Measurements from ENCODE around the gene VCAM1.

Gene VCAM1

GRCh38 chr1:100762461-100762860 lies 42.9 kb downstream of the VCAM1 start:
- no peaks in the 10 kb centered on the region for H3K4me1 ChIP-seq (ENCODE audit: insufficient read depth, insufficient read length)

DNA sequence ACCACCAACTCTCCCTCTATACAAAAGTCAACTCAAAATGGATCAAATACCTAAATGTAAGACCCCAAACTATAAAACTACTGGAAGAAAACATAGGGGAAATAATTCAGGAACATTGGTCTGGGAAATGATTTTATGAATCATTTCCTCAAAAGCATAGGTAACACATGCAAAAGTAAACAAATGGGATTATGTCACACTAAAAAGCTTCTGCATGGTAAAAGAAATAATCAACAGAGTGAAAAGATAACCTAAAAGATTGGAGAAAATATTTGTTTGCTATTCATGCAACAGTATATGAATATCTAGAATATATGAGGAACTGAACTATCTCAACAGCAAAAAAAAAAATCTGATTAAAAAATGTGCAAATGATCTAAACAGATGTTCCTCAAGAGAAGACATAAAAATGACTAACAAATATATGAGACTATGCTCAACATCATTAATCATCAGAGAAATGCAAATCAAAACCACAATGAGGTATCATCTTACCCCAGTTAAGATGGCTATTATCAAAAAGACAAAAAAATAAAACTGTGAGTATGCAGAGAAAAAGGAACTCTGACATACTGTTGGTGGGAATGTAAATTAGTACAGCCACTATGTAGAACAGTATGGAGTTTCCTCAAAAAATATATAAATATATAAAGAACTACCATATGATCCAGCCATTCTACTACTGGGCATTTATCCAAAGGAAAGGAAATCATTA lies 47.8 kb downstream of the VCAM1 start:
- no peaks in the 10 kb centered on the region for H3K4me1 ChIP-seq (ENCODE audit: insufficient read depth, insufficient read length)
- TF ChIP-seq SUZ12 (IDR thresholded peaks at IDR 0.05; ENCODE audit: extremely low read depth, insufficient read depth, insufficient read length) (no peak), ZNF274 (IDR thresholded peaks at IDR 0.05; ENCODE audit: low read depth, low read length) (no peak), YY1 (IDR thresholded peaks at IDR 0.05; ENCODE audit: insufficient read depth, insufficient read length) (no peak)
- H3K9me3 ChIP-seq (ENCODE audit: insufficient read depth, low read length), result no peaks in the 10 kb centered on the region
- no peak overlapping the region for H3K9ac ChIP-seq (ENCODE audit: insufficient read length, low read depth)
- no peaks in the 10 kb centered on the region for H3K36me3 ChIP-seq (ENCODE audit: insufficient read depth, insufficient read length, low read length)
- no peaks in the 10 kb centered on the region for H3K27me3 ChIP-seq (ENCODE audit: insufficient read depth, insufficient read length)
- DNase-seq (ENCODE audit: low read depth, low spot score), result no peak
- no peak overlapping the region for H3K4me3 ChIP-seq (ENCODE audit: insufficient read length, low read depth)

More at GRCh38 chr1:100762461-100762860, 42.9 kb downstream of the VCAM1 start:
- Histone ChIP-seq H3K36me3 (ENCODE audit: insufficient read depth, insufficient read length, low read length) (no peaks in the 10 kb centered on the region), H3K9me3 (ENCODE audit: insufficient read depth, low read length) (no peaks in the 10 kb centered on the region), H3K9ac (ENCODE audit: insufficient read length, low read depth) (no peak overlapping the region), H3K27me3 (ENCODE audit: insufficient read depth, insufficient read length) (no peaks in the 10 kb centered on the region), H3K4me3 (ENCODE audit: insufficient read length, low read depth) (no peak overlapping the region)
- DNase-seq (ENCODE audit: low read depth, low spot score), result no peak
- no peak for TF ChIP-seq YY1 (IDR thresholded peaks at IDR 0.05; ENCODE audit: insufficient read depth, insufficient read length)
- TF ChIP-seq SUZ12 (IDR thresholded peaks at IDR 0.05; ENCODE audit: extremely low read depth, insufficient read depth, insufficient read length), result no peak
- TF ChIP-seq ZNF274 (IDR thresholded peaks at IDR 0.05; ENCODE audit: low read depth, low read length), result no peak

DNA sequence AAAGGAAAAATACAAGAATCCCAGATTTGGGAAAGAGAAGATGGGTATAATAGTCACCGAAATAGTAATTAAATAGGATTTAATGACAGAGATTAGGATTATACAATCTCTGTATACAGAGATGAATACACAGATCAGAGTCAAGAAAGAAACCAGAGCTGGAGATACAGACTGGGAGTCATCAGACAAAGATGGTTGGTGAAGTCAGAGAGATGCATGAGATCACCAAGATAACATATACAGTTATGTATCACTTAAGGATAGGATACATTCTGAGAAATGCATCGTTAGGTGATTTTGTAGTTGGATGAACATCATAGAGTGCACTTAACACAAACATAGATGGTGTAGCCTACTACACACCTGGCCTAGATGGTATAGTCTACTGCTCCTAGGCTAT lies 49.8 kb downstream of the VCAM1 start:
- H3K4me3 ChIP-seq (ENCODE audit: insufficient read length, low read depth), result no peak overlapping the region
- H3K36me3 ChIP-seq (ENCODE audit: insufficient read depth, insufficient read length, low read length), result no peaks in the 10 kb centered on the region
- H3K4me1 ChIP-seq (ENCODE audit: insufficient read depth, insufficient read length), result no peaks in the 10 kb centered on the region
- no peak for DNase-seq (ENCODE audit: low read depth, low spot score)
- H3K27me3 ChIP-seq (ENCODE audit: insufficient read depth, insufficient read length), result no peaks in the 10 kb centered on the region
- H3K9me3 ChIP-seq (ENCODE audit: insufficient read depth, low read length), result no peaks in the 10 kb centered on the region
- no peak for TF ChIP-seq ZNF274 (IDR thresholded peaks at IDR 0.05; ENCODE audit: low read depth, low read length)
- no peak for TF ChIP-seq SUZ12 (IDR thresholded peaks at IDR 0.05; ENCODE audit: extremely low read depth, insufficient read depth, insufficient read length)
- TF ChIP-seq YY1 (IDR thresholded peaks at IDR 0.05; ENCODE audit: insufficient read depth, insufficient read length), result no peak
- no peak overlapping the region for H3K9ac ChIP-seq (ENCODE audit: insufficient read length, low read depth)

- no peak overlapping the region for H3K4me3 ChIP-seq (ENCODE audit: insufficient read length, low read depth)
- H3K36me3 ChIP-seq (ENCODE audit: insufficient read depth, insufficient read length, low read length), result no peaks in the 10 kb centered on the region
- H3K9me3 ChIP-seq (ENCODE audit: insufficient read depth, low read length), result no peaks in the 10 kb centered on the region
- no peak for DNase-seq (ENCODE audit: low read depth, low spot score)
- H3K9ac ChIP-seq (ENCODE audit: insufficient read length, low read depth), result no peak overlapping the region
- H3K4me1 ChIP-seq (ENCODE audit: insufficient read depth, insufficient read length), result no peaks in the 10 kb centered on the region
- TF ChIP-seq ZNF274 (IDR thresholded peaks at IDR 0.05; ENCODE audit: low read depth, low read length), result no peak
- TF ChIP-seq YY1 (IDR thresholded peaks at IDR 0.05; ENCODE audit: insufficient read depth, insufficient read length), result no peak
- TF ChIP-seq SUZ12 (IDR thresholded peaks at IDR 0.05; ENCODE audit: extremely low read depth, insufficient read depth, insufficient read length), result no peak
- no peaks in the 10 kb centered on the region for H3K27me3 ChIP-seq (ENCODE audit: insufficient read depth, insufficient read length)
Measured at GRCh38 chr1:100769906-100770646, 50.5 kb downstream of the VCAM1 start.

DNA sequence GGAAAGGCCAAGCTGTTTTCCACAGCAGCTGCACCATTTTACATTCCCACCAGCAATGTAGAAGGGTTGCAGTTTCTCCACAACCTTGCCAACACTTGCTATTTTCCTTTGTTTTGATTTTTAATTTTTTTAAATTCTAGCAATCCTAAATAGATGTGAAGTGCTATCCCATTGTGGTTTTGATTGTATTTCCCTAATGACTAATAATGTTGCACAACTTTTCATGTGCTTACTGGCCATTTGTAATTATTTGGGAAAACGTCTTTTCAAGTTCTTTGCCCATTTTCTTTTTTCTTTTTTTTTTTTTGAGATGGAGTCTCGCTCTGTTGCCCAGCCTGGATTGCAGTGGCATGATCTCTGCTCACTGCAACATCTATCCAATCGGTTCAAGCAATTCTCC lies 53.9 kb downstream of the VCAM1 start:
- no peaks in the 10 kb centered on the region for H3K4me1 ChIP-seq (ENCODE audit: insufficient read depth, insufficient read length)
- H3K36me3 ChIP-seq (ENCODE audit: insufficient read depth, insufficient read length, low read length), result no peaks in the 10 kb centered on the region
- no peak overlapping the region for H3K9ac ChIP-seq (ENCODE audit: insufficient read length, low read depth)
- H3K4me3 ChIP-seq (ENCODE audit: insufficient read length, low read depth), result no peak overlapping the region
- DNase-seq (ENCODE audit: low read depth, low spot score), result no peak
- no peaks in the 10 kb centered on the region for H3K9me3 ChIP-seq (ENCODE audit: insufficient read depth, low read length)
- H3K27me3 ChIP-seq (ENCODE audit: insufficient read depth, insufficient read length), result no peaks in the 10 kb centered on the region
- no peak for TF ChIP-seq SUZ12 (IDR thresholded peaks at IDR 0.05; ENCODE audit: extremely low read depth, insufficient read depth, insufficient read length)
- no peak for TF ChIP-seq ZNF274 (IDR thresholded peaks at IDR 0.05; ENCODE audit: low read depth, low read length)
- no peak for TF ChIP-seq YY1 (IDR thresholded peaks at IDR 0.05; ENCODE audit: insufficient read depth, insufficient read length)

DNA sequence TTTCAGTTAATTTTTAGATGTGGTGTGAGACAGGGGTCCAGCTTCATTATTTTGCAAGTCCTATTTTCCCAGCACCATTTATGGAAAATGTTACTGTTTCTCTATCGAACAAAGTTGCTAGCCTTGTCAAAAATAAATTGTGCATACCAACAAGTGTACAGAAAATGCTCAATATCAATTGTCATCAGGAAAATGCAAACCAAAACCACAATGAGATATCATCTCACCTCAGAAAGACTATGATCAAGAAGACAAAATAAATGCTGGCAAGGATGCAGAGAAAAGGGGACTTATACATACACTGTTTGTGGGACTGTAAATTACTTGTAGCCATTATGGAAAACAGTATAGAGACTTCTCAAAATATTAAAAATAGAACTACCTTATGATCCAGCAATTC lies 54.8 kb downstream of the VCAM1 start:
- no peaks in the 10 kb centered on the region for H3K4me1 ChIP-seq (ENCODE audit: insufficient read depth, insufficient read length)
- H3K36me3 ChIP-seq (ENCODE audit: insufficient read depth, insufficient read length, low read length), result no peaks in the 10 kb centered on the region
- no peak for DNase-seq (ENCODE audit: low read depth, low spot score)
- H3K4me3 ChIP-seq (ENCODE audit: insufficient read length, low read depth), result no peak overlapping the region
- no peak overlapping the region for H3K9ac ChIP-seq (ENCODE audit: insufficient read length, low read depth)
- no peak for TF ChIP-seq YY1 (IDR thresholded peaks at IDR 0.05; ENCODE audit: insufficient read depth, insufficient read length)
- TF ChIP-seq ZNF274 (IDR thresholded peaks at IDR 0.05; ENCODE audit: low read depth, low read length), result no peak
- TF ChIP-seq SUZ12 (IDR thresholded peaks at IDR 0.05; ENCODE audit: extremely low read depth, insufficient read depth, insufficient read length), result no peak
- no peaks in the 10 kb centered on the region for H3K27me3 ChIP-seq (ENCODE audit: insufficient read depth, insufficient read length)
- no peaks in the 10 kb centered on the region for H3K9me3 ChIP-seq (ENCODE audit: insufficient read depth, low read length)

DNA sequence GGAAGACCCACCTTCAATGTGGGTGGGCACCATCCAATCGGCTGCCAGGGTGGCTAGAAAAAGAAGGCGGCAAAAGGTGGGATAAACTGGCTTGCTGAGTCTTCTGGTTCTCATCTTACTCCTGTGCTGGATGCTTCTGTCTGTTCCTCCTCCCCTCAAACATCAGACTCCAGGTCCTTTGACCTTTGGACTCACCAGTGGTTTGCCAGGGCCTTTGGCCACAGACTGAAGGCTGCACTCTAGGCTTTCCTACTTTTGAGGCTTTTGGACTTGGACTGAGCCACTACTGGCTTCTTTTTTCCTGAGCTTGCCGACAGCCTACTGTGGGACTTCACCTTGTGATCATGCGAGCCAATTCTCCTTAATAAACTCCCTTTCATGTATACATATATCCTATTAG lies 55.9 kb downstream of the VCAM1 start:
- Histone ChIP-seq H3K9ac (ENCODE audit: insufficient read length, low read depth) (no peak overlapping the region), H3K27me3 (ENCODE audit: insufficient read depth, insufficient read length) (no peaks in the 10 kb centered on the region), H3K36me3 (ENCODE audit: insufficient read depth, insufficient read length, low read length) (no peaks in the 10 kb centered on the region), H3K4me1 (ENCODE audit: insufficient read depth, insufficient read length) (no peaks in the 10 kb centered on the region), H3K4me3 (ENCODE audit: insufficient read length, low read depth) (no peak overlapping the region), H3K9me3 (ENCODE audit: insufficient read depth, low read length) (peaks cover 5% of the 10 kb centered on the region; the same call in 1 of the 2 replicates)
- no peak for DNase-seq (ENCODE audit: low read depth, low spot score)
- no peak for TF ChIP-seq SUZ12 (IDR thresholded peaks at IDR 0.05; ENCODE audit: extremely low read depth, insufficient read depth, insufficient read length)
- no peak for TF ChIP-seq YY1 (IDR thresholded peaks at IDR 0.05; ENCODE audit: insufficient read depth, insufficient read length)
- TF ChIP-seq ZNF274 (IDR thresholded peaks at IDR 0.05; ENCODE audit: low read depth, low read length), result no peak
